HEK293T (cell line): Measurements from ENCODE around the gene THSD7B.

Experiments
- FOXM1 ChIP-seq: fragments of 450-650 bp; IDR thresholded peaks from 2 replicates; pipeline ENCODE4 v1.6.1; 2017; ENCODE audit warnings: mild to moderate bottlenecking, borderline replicate concordance
- ZNF384 ChIP-seq: fragments of 450-650 bp; IDR thresholded peaks from 2 replicates; pipeline ENCODE4 v1.6.1; 2016

DNA sequence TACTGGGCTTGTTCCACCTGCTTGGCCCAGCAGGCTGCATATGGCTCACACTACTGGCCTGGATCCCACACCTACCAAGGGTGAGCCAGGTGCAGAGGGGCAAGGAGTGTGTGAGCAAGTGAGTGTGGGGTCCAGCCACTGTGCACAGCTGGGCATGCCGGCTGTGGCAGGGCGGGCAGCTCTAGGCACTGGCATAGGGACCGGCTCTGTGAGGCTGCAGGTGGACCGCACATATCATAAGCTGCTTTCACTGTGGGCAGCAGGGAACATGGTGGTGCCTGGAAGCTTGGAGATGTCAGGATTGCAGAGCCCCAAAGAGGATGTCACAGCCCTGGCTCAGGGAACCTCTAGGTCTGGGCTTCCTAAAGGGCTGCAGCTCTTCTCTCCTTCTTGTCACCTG is 154.3 kb downstream of the THSD7B start:
- TF ChIP-seq ZNF384, result no peak
- no peak for TF ChIP-seq FOXM1
